H1 (cell line): ENCODE measurements around the gene HTR4. TPM values are rescaled to one million over a fixed set of nuclear protein-coding genes. Genes with fewer than 3 reads are reported as not detected.

Experiments
- polyA plus RNA-seq, 7 experiments: library from polyadenylated mRNA; depleted of rRNA in 3 of 7; stranded (reverse) in 5 of 7; unstranded in 2 of 7; fragments of >200 nt in 5 of 7; fragments of 200-250 nt in 2 of 7; gene quantifications; 1 replicate in 5 of 7; 2 replicates in 1 of 7; 4 replicates in 1 of 7; pipeline versions ENCODE4 v1.2.1 to v1.2.3, GENCODE V29; 2011 to 2013; ENCODE audit warnings: missing spikeins in 2 of 7, mixed read lengths in 2 of 7
- total RNA-seq: library from RNA; stranded (reverse); fragmentation: NEBNext Ultra II Directional; extraction: Animal tissue kit (Norgen Biotek cat#: 25700); gene quantifications from 2 replicates; pipeline ENCODE4 v1.2.1, GENCODE V29; 2021
- TF ChIP-seq, protein P1 (sequence below): fragments of 300-600 bp; sonication (generic); IDR thresholded peaks from 2 replicates; pipeline ENCODE4 v1.7.1; 2012; ENCODE audit warnings: low read length, moderate library complexity, mild to moderate bottlenecking, inconsistent platforms; ENCODE audit not compliant: insufficient replicate concordance

Gene HTR4
- total and polyA plus RNA-seq, 2 of the 8 experiments (the other 6 are each of a cell fraction or from before 2014, with no cell fraction given): not detected

DNA sequence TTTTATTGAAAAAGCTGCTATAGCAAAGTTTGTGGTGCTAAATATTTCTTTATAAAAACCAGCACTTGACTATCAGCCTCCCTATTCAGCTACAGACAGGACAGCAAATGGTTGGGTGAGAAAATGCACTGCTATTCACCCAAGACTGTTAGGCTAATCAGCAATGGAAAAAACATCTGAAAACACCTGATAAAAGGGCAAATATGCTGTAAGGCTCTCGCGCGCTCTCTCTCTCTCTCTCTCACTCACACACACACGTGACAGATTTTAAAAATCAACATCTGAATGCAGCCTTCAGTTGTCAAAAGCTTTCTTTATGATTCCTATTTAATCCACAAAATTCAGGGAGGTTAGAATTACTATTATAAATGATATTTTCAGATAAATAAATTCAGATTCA, 80.2 kb downstream of the HTR4 start (continued):
- TF ChIP-seq, protein P1, sequence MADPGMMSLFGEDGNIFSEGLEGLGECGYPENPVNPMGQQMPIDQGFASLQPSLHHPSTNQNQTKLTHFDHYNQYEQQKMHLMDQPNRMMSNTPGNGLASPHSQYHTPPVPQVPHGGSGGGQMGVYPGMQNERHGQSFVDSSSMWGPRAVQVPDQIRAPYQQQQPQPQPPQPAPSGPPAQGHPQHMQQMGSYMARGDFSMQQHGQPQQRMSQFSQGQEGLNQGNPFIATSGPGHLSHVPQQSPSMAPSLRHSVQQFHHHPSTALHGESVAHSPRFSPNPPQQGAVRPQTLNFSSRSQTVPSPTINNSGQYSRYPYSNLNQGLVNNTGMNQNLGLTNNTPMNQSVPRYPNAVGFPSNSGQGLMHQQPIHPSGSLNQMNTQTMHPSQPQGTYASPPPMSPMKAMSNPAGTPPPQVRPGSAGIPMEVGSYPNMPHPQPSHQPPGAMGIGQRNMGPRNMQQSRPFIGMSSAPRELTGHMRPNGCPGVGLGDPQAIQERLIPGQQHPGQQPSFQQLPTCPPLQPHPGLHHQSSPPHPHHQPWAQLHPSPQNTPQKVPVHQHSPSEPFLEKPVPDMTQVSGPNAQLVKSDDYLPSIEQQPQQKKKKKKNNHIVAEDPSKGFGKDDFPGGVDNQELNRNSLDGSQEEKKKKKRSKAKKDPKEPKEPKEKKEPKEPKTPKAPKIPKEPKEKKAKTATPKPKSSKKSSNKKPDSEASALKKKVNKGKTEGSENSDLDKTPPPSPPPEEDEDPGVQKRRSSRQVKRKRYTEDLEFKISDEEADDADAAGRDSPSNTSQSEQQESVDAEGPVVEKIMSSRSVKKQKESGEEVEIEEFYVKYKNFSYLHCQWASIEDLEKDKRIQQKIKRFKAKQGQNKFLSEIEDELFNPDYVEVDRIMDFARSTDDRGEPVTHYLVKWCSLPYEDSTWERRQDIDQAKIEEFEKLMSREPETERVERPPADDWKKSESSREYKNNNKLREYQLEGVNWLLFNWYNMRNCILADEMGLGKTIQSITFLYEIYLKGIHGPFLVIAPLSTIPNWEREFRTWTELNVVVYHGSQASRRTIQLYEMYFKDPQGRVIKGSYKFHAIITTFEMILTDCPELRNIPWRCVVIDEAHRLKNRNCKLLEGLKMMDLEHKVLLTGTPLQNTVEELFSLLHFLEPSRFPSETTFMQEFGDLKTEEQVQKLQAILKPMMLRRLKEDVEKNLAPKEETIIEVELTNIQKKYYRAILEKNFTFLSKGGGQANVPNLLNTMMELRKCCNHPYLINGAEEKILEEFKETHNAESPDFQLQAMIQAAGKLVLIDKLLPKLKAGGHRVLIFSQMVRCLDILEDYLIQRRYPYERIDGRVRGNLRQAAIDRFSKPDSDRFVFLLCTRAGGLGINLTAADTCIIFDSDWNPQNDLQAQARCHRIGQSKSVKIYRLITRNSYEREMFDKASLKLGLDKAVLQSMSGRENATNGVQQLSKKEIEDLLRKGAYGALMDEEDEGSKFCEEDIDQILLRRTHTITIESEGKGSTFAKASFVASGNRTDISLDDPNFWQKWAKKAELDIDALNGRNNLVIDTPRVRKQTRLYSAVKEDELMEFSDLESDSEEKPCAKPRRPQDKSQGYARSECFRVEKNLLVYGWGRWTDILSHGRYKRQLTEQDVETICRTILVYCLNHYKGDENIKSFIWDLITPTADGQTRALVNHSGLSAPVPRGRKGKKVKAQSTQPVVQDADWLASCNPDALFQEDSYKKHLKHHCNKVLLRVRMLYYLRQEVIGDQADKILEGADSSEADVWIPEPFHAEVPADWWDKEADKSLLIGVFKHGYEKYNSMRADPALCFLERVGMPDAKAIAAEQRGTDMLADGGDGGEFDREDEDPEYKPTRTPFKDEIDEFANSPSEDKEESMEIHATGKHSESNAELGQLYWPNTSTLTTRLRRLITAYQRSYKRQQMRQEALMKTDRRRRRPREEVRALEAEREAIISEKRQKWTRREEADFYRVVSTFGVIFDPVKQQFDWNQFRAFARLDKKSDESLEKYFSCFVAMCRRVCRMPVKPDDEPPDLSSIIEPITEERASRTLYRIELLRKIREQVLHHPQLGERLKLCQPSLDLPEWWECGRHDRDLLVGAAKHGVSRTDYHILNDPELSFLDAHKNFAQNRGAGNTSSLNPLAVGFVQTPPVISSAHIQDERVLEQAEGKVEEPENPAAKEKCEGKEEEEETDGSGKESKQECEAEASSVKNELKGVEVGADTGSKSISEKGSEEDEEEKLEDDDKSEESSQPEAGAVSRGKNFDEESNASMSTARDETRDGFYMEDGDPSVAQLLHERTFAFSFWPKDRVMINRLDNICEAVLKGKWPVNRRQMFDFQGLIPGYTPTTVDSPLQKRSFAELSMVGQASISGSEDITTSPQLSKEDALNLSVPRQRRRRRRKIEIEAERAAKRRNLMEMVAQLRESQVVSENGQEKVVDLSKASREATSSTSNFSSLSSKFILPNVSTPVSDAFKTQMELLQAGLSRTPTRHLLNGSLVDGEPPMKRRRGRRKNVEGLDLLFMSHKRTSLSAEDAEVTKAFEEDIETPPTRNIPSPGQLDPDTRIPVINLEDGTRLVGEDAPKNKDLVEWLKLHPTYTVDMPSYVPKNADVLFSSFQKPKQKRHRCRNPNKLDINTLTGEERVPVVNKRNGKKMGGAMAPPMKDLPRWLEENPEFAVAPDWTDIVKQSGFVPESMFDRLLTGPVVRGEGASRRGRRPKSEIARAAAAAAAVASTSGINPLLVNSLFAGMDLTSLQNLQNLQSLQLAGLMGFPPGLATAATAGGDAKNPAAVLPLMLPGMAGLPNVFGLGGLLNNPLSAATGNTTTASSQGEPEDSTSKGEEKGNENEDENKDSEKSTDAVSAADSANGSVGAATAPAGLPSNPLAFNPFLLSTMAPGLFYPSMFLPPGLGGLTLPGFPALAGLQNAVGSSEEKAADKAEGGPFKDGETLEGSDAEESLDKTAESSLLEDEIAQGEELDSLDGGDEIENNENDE: no peak
